ENCODE results near the gene DMKN.

Gene DMKN, protein sequence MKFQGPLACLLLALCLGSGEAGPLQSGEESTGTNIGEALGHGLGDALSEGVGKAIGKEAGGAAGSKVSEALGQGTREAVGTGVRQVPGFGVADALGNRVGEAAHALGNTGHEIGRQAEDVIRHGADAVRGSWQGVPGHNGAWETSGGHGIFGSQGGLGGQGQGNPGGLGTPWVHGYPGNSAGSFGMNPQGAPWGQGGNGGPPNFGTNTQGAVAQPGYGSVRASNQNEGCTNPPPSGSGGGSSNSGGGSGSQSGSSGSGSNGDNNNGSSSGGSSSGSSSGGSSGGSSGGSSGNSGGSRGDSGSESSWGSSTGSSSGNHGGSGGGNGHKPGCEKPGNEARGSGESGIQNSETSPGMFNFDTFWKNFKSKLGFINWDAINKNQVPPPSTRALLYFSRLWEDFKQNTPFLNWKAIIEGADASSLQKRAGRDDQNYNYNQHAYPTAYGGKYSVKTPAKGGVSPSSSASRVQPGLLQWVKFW

DNA sequence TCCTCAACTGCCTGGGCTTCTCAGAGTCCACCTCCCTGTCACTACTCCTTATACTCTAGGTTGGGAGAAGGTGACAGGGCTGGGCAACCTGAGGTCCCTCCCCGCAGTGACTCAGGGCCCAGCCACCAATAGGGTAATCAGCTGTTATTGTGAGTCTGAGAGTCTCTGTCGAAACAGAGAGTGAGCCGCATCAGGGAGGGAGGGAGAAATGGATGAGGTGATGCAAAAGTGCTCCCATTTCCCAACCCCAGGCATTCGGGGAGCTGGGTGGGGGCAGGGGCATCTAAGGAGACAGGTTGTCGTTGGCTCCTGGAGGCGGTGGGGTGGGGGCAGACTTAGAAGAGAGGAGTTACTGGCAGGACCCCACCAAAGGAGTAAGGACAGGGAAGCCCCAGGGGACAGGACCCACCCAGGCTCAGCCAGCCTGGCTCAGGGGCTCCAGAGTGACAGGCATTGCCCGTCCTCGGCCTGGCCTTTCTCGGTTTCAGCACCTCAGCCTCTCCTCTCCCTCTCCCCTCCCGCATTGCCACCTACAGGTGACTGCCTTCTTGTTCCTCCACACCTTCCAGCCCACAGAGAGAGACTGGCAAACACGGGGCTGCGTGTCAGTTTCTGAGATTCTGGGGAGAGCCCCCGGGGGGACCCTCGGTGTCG is at the start of gene DMKN:
TSS of gene DMKN (minus strand) at position 22 of the 654 bp plus-strand sequence. CDS start 174 bp downstream, outside the sequence.
- no peak for DNase-seq

DNA sequence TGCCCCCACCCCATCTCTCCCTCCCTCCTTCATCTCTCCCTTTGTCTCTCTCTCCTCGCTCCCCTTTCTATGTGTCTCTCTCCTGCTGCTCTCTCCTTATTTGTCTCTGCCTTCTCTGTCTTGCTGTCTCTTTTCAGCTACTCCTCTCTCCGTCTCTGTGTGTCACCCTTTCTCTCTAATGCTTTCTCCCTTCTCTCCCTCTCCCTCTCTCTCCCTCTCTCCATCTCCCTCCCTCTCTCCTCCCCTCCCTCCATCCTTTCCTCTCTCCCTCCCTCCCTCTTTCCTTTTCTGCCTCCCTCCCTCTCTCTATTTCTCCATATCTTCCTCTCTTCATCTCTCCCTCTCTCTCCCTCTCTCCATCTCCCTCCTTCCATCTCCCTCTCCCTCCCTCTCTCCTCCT is 49.3 kb upstream of the DMKN start:
- no peak for DNase-seq

DNA sequence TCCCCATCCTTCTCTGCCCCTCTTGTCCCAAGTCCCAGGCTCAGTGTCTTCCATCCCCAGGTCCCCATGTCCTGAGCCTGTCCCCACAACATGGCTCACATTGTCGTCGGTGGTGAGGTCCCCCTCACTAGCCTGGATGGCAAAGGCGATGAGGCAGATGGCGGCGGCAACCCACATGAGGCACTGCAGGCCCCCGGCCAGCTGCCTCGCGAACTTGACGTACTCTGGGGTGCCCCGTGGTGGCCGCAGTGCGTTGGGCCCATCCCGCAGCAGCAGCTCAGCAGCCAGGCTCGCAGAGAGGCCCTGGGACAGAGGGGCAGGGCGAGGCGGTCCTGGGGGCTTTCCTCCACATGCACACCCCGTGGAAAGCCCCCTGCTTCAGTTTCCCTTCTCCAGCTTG is 48.9 kb upstream of the DMKN start:
- DNase-seq: no peak

DNA sequence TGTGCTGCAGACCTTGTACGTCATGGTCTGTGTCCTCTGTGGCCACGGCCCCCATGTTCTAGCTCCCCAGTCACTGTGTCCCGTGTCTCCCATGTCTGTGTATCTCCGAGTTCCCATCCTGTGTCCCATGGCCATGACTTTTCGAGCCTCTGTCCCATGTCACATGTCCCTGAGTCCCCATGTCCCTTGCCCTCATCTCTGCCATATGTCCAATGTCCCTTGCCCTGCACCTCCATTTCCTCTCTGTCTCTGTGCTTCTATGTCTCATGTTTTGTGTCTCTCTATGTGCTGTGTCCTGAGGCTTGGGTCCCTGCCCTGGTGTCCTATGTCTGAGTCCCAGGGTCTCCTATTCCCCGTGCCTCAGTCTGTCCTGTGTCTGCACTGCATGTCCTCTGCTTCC is 48.0 kb upstream of the DMKN start:
- no peak for DNase-seq

DNA sequence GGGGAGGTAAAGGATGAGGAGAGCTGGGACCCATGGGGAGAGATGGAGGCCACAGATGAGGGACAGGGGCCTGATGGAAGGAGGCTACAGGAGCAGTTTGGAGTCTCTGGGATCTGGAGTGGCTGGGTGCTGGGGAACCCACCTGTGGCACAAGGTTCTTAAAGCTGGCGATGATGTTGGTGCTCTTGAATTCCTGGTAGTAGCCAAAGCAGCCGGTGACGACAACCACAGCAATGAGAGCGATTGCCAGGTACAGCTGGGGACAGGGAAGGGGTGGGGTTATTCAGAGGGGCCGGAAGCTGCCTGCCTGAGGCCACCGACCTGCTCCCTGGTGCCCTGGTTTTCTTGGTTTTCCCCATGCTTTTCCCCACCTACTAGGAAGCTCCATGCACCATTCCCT is 47.2 kb upstream of the DMKN start:
- no peak for DNase-seq

DNA sequence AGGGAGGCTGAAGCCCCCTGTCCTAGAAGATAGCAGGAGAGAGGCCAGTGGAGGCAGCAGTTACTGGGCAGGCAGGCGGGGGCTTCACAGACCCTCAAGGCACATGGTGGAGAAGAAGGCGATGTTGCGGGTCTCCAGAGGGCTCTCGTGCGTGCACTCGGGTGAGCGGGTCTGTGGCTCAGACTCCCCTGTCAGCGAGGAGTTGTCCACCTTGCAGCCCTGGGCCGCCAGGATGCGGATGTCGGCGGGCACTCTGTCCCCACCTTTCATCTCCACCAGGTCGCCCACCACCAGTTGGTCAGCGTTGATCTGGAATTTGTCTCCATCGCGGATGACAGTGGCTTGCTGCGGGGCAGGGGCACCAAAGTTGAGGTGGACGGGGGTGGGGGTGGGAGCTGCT is 46.8 kb upstream of the DMKN start:
- DNase-seq: no peak

DNA sequence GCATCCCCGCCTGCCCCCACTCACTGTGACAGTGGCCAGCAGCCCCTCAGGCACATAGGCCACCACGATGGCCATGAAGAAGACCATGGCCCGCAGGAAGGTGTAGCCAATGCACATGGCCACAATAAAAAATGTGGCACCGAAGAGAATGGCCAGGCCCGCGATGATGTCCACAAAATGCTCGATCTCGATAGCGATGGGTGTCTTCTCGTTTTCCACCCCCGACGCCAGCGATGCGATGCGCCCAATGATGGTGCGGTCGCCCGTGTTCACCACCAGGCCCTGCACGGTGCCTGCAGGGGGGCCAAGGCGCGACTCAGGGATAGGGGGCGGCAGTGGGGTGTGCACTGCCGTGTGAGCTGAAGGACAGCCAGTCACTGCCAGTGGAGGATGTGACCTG is 46.3 kb upstream of the DMKN start:
- no peak for DNase-seq

DNA sequence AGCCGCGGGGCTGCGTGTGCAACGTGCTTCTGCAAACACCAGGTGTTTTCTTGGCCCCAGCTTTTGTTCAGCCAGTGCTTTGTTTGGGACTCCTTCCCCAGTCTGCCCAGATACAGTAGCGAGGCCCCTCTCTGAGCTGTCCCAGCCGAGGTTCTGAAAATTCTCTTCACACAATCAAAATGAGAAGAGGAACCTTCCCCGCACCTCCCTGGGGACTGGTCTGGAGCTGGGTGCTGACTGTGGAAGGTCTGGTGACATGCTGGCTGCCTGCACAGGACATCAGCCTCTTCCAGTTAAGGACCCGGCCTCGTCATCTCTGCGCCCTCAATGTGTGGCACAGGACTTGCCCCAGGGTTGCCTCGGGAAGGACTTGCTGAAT is 45.8 kb upstream of the DMKN start:
- no peak for DNase-seq

DNA sequence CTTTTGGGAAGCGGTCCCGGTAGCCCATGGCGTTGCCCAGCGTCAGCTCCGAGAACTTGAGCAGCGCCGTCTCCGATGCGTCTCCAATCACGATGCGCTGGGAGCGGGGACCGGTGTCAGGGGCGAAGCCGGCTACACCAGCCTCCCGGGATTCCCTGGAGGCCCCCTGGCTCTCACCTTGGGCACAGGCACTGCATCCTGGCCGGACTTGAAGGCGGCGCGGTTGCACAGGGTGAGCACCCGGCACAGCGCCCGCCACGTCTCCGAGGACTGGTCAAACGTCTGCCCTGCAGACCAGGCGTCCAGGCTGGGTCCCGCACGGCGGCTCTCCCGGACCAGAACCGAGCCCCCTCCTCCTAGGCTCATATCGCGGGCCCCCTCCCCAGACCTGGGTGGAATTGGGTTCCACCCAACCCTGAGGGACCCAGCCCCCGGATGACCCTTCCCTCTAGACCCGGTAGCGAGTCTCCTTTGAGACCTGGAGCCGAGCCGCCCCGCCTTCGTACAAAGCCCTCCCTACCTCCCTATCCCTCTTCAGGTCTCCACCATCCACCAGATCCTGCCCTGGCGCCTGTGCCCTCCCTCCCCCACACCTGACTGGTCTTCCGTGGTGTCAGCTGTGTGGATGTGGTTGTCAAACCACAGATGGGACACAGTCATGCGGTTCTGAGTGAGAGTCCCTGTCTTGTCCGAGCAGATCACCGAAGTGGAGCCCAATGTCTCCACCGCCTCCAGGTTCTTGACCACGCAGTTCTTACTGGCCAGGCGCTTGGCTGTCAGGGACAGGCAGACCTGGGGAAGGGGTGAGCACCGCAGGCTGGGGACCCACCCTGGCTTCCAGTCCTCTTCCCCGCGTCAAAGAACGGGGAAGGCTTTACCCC is 45.2 kb upstream of the DMKN start:
- no peak for DNase-seq

DNA sequence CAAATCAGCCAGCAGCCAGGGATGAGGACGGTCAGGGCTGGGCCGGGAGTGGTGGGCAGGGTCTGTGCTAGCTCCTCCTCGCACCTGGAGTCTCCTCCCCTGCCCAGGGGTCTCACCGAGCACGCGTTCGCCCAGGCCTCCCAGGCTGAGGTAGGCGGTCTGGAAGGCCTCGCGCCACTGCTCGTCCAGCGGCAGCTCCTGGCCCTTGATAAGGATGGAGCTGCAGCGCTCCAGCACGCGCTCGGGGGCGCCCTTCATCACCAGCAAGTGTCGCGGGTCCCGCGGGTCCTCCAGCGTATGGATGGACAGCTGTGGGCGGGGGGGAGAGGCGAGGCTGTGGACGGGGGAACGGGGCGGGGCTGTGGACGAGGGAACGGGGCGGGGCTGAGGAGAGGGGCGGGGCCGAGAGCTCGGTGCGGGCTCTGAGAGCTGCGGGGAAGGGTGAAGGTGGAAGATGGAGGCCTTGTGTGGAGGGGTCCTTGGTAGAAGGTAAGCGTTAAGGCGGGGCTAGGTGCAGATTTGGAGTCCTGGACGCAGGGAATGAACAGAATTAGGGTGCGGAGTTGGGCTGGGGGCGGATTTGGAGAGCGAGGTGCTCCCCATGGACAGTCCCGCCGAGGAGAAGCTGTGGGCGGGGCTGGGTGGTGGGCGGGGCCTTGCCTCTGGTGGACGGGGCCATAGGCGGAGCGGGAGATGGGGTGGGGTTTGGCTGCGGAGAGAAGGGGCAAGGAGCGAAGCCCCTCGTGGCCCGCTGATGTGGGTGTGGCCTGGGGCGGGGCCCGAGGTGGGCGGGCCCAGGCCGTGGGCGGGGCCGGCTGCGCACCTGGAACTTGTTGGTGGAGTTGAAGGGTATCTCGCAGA is 44.3 kb upstream of the DMKN start:
- no peak for DNase-seq

DNA sequence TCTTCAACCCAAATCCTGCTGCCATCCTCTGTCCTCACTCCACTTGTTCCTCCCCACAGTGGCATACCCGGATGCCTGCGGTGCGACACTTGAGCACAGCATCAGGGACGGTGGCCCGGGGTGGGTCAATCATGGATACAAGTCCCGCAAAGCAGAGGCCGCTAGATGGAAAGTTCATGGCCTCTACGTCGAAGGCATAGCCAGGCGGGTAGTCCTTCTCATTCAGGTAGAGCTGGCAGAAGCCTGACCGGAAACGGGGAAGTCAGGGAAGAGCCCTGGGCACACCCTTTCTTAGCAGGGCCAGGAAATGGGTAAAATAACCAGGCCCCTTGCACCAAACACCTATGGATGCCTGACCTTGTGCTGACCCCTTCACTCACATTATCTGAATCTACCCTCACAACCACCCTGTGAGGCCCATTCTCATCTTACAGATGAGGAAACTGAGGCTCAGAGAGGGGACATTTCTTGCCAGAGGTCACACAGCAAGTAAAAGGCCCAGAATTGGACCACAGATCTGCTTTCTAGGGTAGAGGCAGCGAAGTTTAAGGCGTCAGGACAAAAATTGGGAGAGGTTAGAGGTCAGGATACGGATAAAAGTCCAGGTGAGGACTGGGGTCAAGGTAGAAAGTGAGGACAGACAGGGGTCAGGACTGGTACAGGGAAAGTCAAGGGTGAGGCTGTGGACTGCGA is 43.5 kb upstream of the DMKN start:
- DNase-seq: no peak

DNA sequence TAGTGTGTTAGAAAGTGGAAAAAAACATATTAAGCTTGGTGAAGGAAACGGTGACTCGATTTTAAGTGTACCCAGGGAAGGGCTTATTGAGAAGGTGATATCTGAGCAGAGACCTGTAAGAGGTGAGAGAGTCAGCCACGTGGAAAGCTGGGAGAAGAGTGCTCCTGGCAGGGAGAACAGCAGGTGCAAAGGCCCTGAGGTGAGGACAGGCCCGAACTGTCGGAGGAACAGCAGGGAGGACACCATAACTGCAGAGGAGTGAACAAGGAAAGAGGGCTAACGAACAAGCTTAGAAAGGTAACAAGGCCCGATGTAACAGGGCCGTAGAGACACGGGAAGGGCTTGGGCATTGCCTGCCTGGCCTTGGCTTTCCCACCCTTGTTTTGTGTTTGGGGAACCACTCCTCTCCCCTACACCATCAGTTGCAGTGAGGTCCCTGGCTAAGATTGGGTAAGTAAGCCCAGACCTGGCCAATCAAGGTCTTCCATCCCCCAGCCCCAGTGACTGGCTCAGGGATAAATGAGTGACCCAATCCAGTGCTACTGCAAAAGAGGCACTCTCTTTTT is 42.7 kb upstream of the DMKN start:
- DNase-seq: no peak

DNA sequence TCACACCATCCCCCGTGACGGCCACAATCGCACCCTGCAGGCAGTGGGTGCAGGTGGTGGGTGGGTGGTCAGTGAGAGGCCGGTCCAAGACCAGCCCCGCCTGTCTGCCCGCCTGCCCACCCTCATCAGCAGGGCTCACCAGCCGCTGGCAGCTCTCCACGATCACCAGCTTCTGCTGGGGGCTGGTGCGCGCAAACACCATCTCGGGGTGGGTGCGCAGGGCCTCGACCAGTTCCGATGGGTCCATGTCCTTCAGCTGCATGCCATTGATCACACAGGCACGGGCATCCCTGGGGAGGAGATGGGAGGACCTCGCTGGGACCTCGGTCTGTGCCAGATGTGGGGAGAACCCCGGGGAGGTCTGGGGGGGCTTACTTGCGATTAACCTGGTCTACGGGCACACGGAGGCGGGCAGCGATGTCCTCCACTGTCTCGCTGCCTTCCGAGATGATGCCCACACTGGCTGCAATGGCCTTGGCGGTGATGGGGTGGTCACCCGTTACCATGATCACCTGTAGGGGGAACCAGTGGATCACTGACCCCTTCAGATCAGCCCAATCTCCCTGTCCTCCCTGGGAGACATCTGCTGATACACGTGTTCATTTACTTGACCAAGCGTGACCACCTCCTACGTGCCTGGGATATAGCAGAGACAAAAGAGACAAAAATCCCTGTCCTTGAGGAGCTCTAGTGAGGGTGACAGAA is 42.0 kb upstream of the DMKN start:
- peak; percentile 25 for DNase-seq

DNA sequence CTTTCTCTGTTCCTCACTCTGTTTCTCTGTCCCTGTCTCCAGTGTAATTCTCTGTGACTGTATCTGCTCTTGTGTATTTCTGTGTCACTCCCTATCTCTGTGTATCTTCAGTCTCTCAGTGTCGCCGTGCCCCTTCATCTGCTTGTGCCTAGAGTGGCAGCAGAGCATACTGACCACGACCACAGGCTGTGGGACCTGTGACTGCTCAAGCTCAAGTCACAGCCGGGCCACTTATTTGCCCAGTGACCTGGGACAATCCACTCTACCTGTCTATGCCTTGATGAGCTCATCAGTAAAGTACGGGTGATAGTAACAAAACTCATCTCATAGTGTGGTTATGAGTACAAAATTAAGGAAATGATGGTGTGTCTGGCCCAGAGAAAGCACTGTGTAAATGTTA is 40.6 kb upstream of the DMKN start:
- DNase-seq: no peak

DNA sequence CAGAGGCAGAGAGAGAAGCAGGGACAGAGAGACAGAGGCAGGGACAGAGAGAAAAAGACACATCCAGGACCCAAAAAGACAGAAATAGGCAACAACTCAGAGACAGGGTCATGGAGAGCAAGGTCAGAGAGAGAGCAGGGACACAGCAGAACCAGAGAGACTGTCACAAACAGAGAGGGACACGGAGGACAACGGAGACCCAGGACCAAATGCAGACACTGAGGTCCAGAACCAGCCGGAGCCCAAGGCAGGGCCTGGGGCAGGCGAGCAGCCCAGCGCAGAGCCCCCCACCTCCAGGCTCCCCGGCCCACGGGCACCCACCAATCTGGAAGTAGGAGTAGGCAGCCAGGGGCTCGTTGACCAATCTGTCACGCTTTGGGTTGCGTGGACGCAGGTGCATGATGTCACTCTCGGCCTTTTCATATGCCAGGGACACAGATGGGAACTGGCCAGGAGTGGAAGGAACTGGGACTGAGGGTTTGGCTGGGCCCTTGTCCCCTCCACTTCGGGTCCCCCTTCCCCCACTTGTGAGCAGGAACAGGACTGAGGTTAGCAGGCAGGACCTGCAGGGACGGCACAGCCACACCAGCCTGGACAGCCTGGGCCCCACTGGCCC is 40.0 kb upstream of the DMKN start:
- no peak for DNase-seq

DNA sequence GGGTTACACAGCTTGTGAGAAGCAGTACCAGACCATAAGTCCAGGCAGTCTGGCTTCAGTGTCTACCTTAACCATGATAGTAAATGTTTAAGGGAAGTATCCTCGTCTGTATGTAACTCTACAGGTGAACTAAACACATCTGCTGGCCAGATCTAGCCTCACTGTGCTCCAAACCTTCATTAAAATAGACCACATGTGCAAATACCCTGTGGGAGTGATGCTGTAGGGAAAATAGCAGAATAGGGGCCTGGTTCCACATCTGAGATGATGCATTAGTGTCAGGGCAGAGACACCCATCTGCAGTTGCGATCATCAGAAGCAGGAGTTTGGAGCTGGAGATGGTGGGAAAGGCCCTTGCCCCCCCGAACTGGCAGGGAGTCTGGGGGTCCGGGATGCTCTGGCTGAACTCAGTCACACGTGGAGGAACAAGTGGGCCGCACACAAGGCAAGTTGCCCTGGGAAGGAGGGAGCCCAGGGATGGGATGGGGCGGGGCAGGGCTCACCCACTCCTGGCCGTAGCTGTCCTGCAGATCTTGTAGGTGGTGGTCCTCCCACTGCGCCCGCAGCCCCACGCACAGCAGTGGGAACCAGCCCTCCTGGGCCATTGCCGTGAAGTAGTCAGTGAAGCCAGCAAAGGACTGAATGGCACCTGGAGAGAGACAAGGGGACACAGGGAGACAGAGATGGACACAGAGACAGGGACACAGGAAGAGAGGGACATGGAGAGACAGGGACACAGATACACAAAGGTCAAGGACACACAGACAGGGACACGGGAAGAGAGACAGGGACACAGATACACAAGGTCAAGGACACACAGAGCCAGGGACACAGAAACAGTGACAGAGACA is 39.3 kb upstream of the DMKN start:
- DNase-seq: no peak

DNA sequence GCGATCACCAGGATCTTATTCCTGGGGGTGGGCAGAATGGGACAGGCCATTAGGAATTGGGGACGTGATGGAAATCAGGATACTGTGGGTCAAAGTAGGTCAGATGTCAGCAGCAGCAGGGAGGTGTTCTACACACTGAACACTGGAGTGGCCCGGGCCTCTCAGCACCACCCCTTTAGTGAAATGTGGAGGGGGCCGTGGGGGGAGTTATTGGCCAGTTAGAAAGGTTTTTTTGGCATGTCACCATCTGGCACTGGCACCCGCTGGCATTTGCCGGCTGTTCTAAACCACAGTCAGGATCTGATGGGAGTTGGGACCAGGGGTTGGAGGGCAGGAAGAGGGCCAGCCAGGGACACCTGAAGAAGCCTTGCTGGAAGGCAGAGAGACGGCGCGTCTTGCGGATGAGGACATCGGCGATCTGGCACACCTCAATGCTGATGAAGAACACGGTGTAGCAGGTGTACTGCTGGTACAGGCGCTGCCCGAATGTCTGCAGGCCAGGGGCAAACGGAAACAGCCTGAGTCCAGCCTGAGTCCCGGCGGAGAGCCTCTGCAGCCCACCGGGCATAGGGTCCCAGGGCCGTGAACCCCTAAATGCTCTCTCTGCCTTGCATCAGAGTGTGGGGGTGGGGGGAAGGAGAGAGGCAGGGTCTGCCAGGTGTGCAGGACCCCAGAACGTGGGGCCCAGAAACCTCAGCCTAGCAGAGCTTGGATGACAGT is 37.8 kb upstream of the DMKN start:
- DNase-seq: no peak

DNA sequence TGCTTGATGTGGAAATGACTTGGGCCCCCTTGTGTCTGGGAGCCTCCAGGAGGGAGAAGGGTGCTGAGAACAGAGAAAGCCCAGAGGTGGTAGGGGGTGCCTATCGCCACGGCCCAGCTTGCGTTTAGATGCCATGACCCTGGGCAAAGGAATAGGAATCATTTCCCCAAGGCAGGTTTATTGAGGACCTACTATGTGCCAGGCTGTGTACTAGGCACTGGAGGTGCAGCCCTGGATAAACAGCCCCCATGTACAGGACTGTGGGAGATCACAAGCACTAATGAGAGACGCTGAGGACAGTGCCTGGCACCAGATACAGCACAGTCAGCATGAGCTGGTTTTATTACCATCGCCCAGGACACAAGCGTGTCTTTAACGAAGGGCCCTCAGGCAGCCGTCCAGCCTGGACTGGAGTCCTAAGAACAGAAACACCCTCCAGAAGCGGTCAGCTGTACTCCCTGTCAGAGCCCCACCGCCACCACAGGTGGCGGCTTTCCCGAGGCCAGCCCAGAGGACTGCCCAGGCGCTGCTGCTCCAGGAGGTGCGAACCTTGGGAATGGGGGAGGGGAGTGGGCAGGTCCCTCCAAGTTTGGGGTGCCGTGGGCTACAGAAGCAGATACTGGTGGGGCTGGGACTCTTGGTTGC is 36.6 kb upstream of the DMKN start:
- no peak for DNase-seq

All from COR-L47 (cell line).